HepG2 (cell line): ENCODE results near the gene TMEM256. TPM values are rescaled to one million over a fixed set of nuclear protein-coding genes. Genes with fewer than 3 reads are reported as not detected.
A peak's percentile ranks its signal among the peaks of the same experiment; 100 is the strongest.

Source experiments
- ATF6 ChIP-seq: sonication (generic); formaldehyde crosslinking; conservative IDR thresholded peaks from 2 replicates; pipeline ENCODE4 v1.4.0; 2020; ENCODE audit warnings: missing genetic modification reagents
- CBX5 ChIP-seq: sonication (generic); formaldehyde crosslinking; IDR thresholded peaks from 2 replicates; pipeline ENCODE4 v1.4.0; 2020; ENCODE audit warnings: missing genetic modification reagents, borderline replicate concordance
- EZH2 ChIP-seq: conservative IDR thresholded peaks from 2 replicates; pipeline ENCODE4 v1.6.1; 2012; ENCODE audit warnings: mild to moderate bottlenecking, low read depth, low read length, moderate library complexity
- HNRNPH1 ChIP-seq: fragments of 200-400 bp; formaldehyde crosslinking; optimal IDR thresholded peaks from 2 replicates; pipeline ENCODE3; 2017; ENCODE audit warnings: mild to moderate bottlenecking, low read depth, low read length
- IRF9 ChIP-seq: sonication (generic); formaldehyde crosslinking; IDR thresholded peaks from 2 replicates; pipeline ENCODE4 v1.8.0; 2022; ENCODE audit warnings: missing genetic modification reagents, mild to moderate bottlenecking, borderline replicate concordance
- SRSF1 ChIP-seq: fragments of 200-400 bp; formaldehyde crosslinking; optimal IDR thresholded peaks from 2 replicates; pipeline ENCODE3; 2017; ENCODE audit warnings: mild to moderate bottlenecking, low read depth, low read length, moderate library complexity
- ZBTB10 ChIP-seq: sonication (generic); formaldehyde crosslinking; IDR thresholded peaks from 2 replicates; pipeline ENCODE4 v1.4.0; 2020; ENCODE audit warnings: missing genetic modification reagents, borderline replicate concordance
- ZNF142 ChIP-seq: sonication (generic); formaldehyde crosslinking; IDR thresholded peaks from 2 replicates; pipeline ENCODE4 v1.4.0; 2020; ENCODE audit warnings: missing genetic modification reagents
- ZNF510 ChIP-seq: sonication (generic); formaldehyde crosslinking; IDR thresholded peaks from 2 replicates; pipeline ENCODE4 v1.4.0; 2020; ENCODE audit warnings: low read depth, mild to moderate bottlenecking, missing genetic modification reagents
- ZNF558 ChIP-seq: sonication (generic); formaldehyde crosslinking; IDR thresholded peaks from 2 replicates; pipeline ENCODE4 v1.9.0; 2022; ENCODE audit warnings: mild to moderate bottlenecking, missing genetic modification reagents, borderline replicate concordance
- ZNF674 ChIP-seq: sonication (generic); formaldehyde crosslinking; IDR thresholded peaks from 2 replicates; pipeline ENCODE4 v1.5.0; 2020; ENCODE audit warnings: low read depth, mild to moderate bottlenecking, missing genetic modification reagents
- ZSCAN21 ChIP-seq: sonication (generic); formaldehyde crosslinking; IDR thresholded peaks from 2 replicates; pipeline ENCODE4 v1.8.0; 2022; ENCODE audit warnings: mild to moderate bottlenecking, missing genetic modification reagents, moderate library complexity, borderline replicate concordance
- ZXDC ChIP-seq: sonication (generic); formaldehyde crosslinking; IDR thresholded peaks from 2 replicates; pipeline ENCODE4 v1.5.0; 2020; ENCODE audit warnings: mild to moderate bottlenecking, missing genetic modification reagents
- polyA plus RNA-seq, 8 experiments: library from polyadenylated mRNA; depleted of rRNA in 3 of 8; stranded (reverse) in 7 of 8; unstranded in 1 of 8; fragments of >200 nt; fragmentation: Illumina TruSeq in 4 of 8; extraction: Trizol in 4 of 8; gene quantifications; 2 replicates each; pipeline versions ENCODE4 v1.2.1 to v1.2.3, GENCODE V29; 2011 to 2016; ENCODE audit warnings: low read depth in 4 of 8, missing spikeins in 1 of 8, mixed read lengths in 1 of 8; ENCODE audit not compliant: insufficient read depth in 1 of 8
- total RNA-seq, 5 experiments: library from RNA; depleted of rRNA; stranded (reverse); fragments of >200 nt; fragmentation: Illumina TruSeq; extraction: Trizol; gene quantifications; 2 replicates each; pipeline ENCODE4 v1.2.3, GENCODE V29; 2016; ENCODE audit warnings: low read depth in 1 of 5

Gene TMEM256
- total and polyA plus RNA-seq, 2 of the 13 experiments (the other 11 are each of a cell fraction or from before 2014, with no cell fraction given): 231 to 252 TPM

- TF ChIP-seq HNRNPH1: no peak
- no peak for TF ChIP-seq ZNF674 (CRISPR knock-in tag)
- TF ChIP-seq IRF9 (CRISPR knock-in tag): no peak
- 0 out of 2 replicates have a peak, but pooled peaks have one; percentile 35 for TF ChIP-seq ZXDC (CRISPR knock-in tag)
- TF ChIP-seq ZSCAN21: no peak
- TF ChIP-seq CBX5 (CRISPR knock-in tag): no peak
- no peak for TF ChIP-seq ZNF142 (CRISPR knock-in tag)
- TF ChIP-seq ZNF558 (CRISPR knock-in tag): no peak
- no peak for TF ChIP-seq EZH2
- no peak; the same call in 1 of the 2 replicates for TF ChIP-seq ZBTB10 (CRISPR knock-in tag)
- TF ChIP-seq ATF6: no peak
- TF ChIP-seq ZNF510: no peak
- TF ChIP-seq SRSF1: no peak
Observed at GRCh38 chr17:7403043-7403726, 712 bp downstream of the TMEM256 start (continued).
